GM21717 (cell line): ENCODE data around the gene GNAI2.
"Not testable (repeated sequence)": the region's sequence is repeated elsewhere in the genome, so short reads cannot be mapped to it uniquely, and the experiment has no call there.

Experiments
- ATAC-seq: cut with Tn5 transposase; IDR thresholded peaks from one replicate; pipeline ENCODE4 v1.9.1; 2021; ENCODE audit warnings: mild to moderate bottlenecking, moderate library complexity; ENCODE audit not compliant: unreplicated experiment

Gene GNAI2

GRCh38 chr3:50263478-50264382 is 27.7 kb downstream of the GNAI2 start:
- ATAC-seq: no peak

DNA sequence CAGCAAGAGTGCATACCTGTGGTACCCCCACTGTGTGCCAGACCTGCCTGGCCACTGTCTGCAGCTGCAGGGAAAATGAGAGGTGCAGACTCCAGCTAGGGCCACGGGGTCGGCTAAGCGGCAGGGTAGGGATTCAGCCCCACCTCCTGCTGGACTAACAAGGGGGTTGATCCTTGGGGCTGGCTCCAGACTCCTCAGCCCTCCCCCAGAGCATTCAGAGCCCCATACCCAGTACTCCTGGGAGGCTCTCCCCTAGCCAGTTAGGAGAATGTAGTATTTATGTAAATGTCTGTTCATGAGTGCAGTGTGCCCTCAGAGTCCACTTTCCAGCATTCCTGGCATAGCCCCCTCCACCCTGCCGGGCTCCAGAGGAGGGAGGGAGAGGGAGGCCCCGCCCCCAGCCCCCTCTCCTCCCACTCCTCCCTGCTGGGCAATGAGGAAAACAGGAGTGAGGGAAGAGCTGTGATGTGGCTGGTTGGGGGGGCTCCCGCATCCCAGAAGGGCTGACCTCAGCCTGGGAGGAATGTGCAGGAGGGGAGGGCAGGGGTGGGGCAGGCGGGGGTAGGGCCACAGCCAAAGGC is 28.5 kb downstream of the GNAI2 start:
- no peak for ATAC-seq

GRCh38 chr3:50264964-50265485 is 29.0 kb downstream of the GNAI2 start:
- no peak for ATAC-seq

DNA sequence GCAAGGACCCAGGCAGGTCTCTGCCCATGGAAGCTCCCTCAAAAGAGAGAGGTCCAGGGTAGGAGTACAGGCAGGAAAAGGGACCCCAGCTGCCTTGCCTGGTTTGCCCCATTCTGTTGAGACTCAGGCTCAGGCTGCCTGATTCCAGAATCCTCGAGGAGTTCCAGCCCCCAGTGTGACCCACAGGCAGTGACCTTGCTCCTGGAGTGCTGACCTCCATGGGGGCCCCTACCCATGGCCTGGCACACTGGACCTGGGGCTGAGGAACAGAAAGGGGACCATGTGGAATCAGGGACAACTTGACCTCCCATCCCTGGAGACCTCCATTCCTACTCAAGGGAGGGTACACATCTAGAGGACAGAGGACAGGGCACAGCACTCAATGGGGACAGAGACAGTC is 29.6 kb downstream of the GNAI2 start:
- ATAC-seq: no peak

- ATAC-seq: no peak
Measured at GRCh38 chr3:50266017-50266416, 30.0 kb downstream of the GNAI2 start.

GRCh38 chr3:50266836-50267235 is 30.8 kb downstream of the GNAI2 start:
- no peak for ATAC-seq

DNA sequence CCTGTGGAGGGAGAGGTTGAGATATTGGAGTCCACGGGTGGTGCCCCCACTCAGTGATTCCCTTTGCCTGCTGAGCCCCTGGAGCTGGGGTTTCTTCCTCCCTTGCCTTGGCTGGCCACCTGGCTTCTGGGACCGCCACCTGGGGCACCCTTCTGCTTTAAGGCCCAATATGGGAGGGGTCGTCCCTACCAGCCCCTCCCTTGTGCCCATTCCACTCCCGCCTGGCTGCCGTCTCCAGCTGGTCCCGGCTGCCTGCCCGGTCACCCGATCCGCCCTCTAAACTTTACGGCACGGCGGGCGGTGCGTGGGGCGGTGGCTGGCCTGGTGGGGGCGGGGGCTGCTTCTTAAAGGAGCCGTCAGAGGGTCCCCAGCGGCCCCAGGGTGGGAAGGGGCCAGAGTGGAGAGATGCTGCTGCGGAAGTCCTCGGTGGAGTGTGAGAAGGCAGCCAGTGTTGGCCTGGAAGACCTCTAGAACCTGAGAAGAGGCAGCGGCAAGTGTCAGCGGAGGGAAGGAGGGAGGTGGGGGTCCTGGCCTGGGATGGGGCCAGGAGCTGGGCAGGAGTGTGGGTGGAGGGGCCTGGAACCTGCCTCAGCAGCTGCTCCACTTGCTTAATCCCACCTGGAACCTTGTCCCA is 31.4 kb downstream of the GNAI2 start:
- ATAC-seq: no peak

GRCh38 chr3:50268276-50268675 is 32.3 kb downstream of the GNAI2 start:
- no peak for ATAC-seq

DNA sequence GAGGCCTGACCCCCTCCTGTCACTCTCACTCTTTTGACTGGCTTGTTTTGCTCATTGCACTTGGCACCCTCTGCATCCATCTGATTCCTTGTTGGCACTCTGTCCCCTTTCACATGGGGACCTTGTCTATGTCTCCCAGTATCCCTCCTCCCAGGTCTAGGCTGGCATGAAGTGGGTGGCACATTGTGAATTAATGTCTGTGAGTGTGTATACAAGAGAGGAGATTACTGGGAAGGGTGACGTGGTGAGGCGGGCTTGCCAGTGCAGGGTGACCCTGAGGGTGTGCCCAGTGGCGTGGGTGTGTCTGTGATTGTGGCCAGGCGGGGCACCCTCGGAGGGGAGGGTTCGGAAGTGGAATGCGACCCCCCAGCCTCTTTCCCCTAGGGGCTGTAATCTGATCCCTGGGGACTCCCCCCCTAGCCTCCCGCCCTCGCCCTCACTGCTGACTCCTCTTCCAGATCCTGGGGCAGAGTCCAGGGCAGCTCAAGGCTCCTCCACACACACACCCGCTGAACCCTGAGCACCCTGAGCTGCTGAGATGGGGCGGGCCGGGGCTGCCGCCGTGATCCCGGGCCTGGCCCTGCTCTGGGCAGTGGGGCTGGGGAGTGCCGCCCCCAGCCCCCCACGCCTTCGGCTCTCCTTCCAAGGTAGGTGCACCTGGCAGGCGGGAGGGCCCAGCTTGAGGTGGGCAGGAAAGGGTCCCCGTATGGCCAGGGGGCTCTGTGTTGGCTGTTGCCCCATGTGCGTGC is 32.9 kb downstream of the GNAI2 start, which contains the start of gene SEMA3B:
SEMA3B (plus strand) TSS at position 445 of the 749 bp plus-strand sequence; CDS start at position 539, 94 bp downstream.
- ATAC-seq: no peak

DNA sequence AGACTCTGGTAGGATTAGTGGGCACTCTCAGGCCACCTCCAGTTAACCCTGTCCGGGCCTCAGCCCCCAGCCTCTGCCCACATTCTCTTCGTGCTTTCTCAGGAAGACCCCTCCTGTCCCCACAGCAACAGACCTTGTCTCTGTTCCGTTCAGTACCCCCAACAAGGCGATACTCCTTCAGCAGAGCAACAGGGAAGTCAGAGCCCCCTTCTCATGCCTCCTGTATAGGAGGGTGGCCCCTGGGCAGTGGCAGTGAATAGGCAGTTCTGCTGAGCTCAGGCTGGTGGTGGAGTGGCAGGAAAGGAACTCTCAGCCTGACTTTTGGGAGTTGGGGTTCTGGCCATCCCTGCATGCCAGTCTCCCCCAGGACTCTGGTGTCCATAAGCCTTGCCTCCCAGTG is 33.5 kb downstream of the GNAI2 start:
- ATAC-seq: no peak

GRCh38 chr3:50269977-50270413 is 34.0 kb downstream of the GNAI2 start:
- no peak for ATAC-seq

DNA sequence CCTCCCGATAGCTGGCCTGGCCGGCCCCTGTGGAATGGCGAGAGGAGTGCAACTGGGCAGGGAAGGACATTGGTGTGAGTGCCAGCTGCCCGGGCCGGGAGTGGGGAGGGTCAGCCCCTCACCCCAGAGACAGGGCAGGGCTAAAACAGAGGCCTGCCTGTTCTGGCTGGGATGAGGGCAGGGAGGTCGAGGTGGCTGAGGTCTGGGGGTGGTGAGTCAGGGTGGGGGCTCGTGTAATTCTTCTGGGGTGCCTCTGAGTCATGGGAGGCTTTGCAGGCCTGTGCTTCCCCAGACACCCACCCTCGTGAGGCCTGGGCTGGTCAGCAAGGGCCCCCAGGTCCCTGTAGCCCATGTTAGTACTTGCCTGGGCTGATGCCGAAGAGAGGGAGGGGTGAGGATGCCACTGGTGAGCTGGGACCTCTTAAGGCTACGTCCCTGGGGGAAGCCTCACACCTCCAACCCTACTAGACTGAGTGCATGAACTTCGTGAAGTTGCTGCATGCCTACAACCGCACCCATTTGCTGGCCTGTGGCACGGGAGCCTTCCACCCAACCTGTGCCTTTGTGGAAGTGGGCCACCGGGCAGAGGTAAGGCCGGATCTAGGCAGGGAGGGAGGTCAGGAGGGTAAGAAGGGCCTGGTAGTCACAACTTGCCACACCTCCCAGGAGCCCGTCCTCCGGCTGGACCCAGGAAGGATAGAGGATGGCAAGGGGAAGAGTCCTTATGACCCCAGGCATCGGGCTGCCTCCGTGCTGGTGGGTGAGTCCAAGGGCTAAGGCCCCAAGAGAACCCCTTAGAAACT is 34.6 kb downstream of the GNAI2 start:
- ATAC-seq: no peak

DNA sequence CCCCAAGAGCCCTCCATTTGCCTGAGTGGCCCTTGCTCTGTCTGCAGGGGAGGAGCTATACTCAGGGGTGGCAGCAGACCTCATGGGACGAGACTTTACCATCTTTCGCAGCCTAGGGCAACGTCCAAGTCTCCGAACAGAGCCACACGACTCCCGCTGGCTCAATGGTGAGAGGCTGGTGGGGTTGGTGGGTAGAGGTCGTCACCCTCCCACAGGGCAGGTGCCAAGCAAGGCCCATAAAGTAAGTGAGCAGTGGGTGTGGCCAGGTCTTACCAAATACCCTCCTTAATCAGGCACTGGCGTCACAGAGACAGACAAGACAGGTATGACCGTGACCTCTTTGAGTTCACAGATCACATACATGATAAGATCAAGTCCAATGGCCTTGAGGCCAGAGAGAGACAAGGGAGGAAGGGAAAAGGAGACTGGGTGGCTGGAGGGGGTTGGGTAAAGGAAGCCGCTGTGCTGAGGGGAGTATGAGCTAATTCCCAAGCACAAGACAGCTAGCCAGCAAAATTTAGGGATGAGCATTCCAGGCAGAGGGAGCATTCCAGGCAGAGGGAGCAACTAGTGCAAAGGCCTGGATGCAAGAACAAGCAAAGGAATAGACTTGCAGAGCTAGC is 35.4 kb downstream of the GNAI2 start:
- no peak for ATAC-seq

DNA sequence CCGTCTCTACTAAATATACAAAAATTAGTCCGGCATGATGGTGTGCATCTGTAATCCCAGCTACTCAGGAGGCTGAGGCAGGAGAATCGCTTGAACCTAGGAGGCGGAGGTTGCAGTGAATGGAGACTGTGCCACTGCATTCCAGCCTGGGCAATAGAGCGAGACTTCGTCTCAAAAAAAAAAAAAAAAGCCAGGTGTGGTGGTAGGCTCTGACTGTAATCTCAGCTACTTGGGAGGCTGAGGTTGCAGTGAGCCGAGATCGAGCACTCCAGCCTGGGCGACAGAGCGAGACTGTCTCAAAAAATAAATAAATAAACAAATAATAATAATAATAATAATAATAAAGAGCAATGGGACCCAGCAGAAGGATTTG is 36.5 kb downstream of the GNAI2 start:
- ATAC-seq: not testable (repeated sequence)

DNA sequence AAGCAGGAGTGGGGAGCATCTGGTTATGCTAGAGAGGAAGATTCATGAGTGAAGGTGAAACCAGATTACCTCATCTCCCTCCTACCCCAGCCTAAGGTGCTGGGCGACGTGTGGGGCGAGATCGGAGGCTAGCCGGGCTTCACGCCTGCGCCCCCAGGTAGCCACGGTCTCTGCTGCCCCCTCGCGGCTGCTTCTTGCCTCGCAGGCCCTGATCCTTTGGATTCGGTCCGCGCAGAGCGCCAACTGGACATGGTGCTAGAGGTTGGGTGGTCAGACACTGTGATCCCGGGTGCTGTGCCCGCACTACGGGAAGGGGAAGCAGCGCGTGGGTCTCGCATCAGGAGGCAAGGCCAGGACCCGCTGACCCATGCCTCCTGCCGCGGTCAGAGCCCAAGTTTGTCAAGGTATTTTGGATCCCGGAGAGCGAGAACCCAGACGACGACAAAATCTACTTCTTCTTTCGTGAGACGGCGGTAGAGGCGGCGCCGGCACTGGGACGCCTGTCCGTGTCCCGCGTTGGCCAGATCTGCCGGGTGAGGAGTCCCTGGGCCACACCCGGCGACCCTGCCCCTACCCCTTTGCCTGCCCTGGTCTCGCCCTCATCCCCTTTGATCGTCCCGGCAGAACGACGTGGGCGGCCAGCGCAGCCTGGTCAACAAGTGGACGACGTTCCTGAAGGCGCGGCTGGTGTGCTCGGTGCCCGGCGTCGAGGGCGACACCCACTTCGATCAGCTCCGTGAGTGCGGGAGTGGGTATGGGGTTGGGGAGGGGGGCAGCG is 37.1 kb downstream of the GNAI2 start:
- peak; percentile 79 for ATAC-seq

DNA sequence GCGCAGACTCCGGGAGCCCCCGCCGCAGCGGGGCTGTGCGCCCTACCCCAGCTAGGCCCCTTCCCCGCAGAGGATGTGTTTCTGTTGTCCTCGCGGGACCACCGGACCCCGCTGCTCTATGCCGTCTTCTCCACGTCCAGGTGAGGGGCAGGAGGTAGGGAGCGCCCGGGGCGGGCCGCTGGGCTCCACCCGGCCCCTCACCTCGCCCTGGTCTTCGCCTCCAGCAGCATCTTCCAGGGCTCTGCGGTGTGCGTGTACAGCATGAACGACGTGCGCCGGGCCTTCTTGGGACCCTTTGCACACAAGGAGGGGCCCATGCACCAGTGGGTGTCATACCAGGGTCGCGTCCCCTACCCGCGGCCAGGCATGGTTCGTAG is 37.7 kb downstream of the GNAI2 start:
- no peak for ATAC-seq

DNA sequence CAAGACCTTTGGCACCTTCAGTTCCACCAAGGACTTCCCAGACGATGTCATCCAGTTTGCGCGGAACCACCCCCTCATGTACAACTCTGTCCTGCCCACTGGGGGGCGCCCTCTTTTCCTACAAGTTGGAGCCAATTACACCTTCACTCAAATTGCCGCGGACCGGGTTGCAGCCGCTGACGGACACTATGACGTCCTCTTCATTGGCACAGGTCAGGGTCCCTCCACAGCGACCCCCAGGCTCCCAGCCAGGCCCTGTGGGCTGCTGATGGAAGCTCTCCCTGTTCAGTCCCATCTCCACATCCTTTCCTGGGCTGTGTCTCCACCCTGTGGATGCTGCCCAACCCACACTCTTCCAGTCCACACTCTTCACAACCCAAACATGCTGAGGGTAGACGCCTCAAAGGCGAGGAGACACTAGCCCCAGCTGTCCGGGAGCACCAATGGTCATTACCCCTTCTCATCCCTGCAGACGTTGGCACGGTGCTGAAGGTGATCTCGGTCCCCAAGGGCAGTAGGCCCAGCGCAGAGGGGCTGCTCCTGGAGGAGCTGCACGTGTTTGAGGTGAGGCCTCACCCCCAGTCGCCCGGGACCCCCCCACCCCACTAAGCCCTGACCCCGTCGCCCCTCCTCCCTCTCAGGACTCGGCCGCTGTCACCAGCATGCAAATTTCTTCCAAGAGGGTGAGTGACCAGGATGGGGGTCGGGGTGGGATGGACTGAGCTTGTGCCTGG is 38.5 kb downstream of the GNAI2 start:
- no peak for ATAC-seq
